Suprapubic skin (tissue), 3 donors: Measurements from ENCODE around the gene GATAD2A.

ENCODE experiments used
- EP300 ChIP-seq: sonication (generic); formaldehyde crosslinking; IDR thresholded peaks from one replicate; pipeline ENCODE4 v1.6.1; 2017; ENCODE audit warnings: antibody characterized with exemption
- POLR2A ChIP-seq, 2 donors: fragments of 450-650 bp; IDR thresholded peaks; one replicate each; pipeline ENCODE4 v1.6.1; 2017; ENCODE audit warnings: antibody characterized with exemption in 2 of 2, mild to moderate bottlenecking in 2 of 2, moderate library complexity in 2 of 2
- TF ChIP-seq, protein P1 (sequence below), 2 donors: fragments of 200-600 bp in 1 of 2; fragments of 450-650 bp in 1 of 2; sonication (generic) in 1 of 2; IDR thresholded peaks; one replicate each; pipeline ENCODE4 v1.5.1; 2016 to 2019; ENCODE audit warnings: antibody characterized with exemption in 2 of 2, mild to moderate bottlenecking in 1 of 2, moderate library complexity in 1 of 2

DNA sequence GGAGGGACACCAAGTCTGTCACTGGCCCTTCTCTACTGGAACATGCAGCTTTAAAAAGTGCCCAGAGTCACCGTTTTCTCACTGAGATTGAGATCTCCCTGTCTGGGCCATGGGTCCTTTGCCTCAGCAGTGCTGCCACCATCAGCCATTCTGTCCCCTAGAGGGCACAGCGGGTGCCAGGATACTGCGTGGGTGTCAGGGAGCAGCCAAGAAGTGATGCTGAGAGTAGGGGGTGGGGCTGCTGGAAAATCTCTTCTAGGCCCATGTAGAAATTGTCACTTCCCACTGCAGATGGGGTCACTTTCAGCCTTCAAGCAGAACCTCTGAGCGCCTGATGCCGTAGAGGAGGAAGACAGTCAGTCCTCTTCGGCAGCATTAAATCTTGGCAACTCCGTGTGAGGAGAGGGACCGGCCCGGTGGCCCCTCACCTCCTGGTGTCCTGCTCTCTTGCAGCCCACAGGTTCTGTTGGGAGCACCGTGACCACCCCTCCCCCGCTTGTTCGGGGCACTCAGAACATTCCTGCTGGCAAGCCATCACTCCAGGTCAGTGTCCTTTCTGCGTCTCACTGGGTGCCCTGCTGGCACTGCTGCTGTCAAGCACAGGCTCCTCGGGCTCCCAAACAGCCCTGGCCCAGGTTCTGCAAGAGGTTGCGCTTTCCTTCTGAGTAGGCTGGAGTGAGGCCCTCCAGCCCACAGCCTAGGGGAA lies 88.5 kb downstream of the GATAD2A start:
- TF ChIP-seq, protein P1, sequence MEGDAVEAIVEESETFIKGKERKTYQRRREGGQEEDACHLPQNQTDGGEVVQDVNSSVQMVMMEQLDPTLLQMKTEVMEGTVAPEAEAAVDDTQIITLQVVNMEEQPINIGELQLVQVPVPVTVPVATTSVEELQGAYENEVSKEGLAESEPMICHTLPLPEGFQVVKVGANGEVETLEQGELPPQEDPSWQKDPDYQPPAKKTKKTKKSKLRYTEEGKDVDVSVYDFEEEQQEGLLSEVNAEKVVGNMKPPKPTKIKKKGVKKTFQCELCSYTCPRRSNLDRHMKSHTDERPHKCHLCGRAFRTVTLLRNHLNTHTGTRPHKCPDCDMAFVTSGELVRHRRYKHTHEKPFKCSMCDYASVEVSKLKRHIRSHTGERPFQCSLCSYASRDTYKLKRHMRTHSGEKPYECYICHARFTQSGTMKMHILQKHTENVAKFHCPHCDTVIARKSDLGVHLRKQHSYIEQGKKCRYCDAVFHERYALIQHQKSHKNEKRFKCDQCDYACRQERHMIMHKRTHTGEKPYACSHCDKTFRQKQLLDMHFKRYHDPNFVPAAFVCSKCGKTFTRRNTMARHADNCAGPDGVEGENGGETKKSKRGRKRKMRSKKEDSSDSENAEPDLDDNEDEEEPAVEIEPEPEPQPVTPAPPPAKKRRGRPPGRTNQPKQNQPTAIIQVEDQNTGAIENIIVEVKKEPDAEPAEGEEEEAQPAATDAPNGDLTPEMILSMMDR (IDR thresholded peaks at IDR 0.05) = no peak
- TF ChIP-seq EP300 (no peak), POLR2A (IDR thresholded peaks at IDR 0.05) (no peak)
